Measurements from ENCODE around the gene RIN3.

DNA sequence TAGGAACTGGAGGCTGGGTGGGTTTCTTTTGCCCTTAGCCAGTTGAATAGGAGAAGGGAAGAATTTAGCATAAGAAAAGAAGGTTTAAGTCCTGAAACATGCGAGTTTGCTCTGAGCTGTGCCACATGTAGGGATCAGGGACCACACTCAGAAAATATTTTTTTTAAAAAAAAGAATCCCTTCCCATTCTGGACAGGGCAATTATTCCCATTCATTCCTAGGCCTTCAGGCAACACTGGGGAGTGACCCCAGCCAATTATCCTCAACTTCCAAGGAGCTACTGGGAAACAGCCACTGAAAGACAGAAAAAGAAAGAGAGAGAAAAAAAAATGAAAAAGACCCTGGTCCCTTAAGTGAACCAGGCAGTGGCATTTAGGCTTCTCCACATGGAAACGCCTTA, 115.1 kb downstream of the RIN3 start:
- TF ChIP-seq, protein P1, sequence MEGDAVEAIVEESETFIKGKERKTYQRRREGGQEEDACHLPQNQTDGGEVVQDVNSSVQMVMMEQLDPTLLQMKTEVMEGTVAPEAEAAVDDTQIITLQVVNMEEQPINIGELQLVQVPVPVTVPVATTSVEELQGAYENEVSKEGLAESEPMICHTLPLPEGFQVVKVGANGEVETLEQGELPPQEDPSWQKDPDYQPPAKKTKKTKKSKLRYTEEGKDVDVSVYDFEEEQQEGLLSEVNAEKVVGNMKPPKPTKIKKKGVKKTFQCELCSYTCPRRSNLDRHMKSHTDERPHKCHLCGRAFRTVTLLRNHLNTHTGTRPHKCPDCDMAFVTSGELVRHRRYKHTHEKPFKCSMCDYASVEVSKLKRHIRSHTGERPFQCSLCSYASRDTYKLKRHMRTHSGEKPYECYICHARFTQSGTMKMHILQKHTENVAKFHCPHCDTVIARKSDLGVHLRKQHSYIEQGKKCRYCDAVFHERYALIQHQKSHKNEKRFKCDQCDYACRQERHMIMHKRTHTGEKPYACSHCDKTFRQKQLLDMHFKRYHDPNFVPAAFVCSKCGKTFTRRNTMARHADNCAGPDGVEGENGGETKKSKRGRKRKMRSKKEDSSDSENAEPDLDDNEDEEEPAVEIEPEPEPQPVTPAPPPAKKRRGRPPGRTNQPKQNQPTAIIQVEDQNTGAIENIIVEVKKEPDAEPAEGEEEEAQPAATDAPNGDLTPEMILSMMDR (IDR thresholded peaks at IDR 0.05), result no peak
- no peak for TF ChIP-seq POLR2AphosphoS5 (IDR thresholded peaks at IDR 0.05)
